IPS-15b (cell line): Measurements from ENCODE around the gene HYOU1.
"Not testable (repeated sequence)": the region's sequence is repeated elsewhere in the genome, so short reads cannot be mapped to it uniquely, and the experiment has no call there.

Experiments
- H3K27me3 ChIP-seq: one replicate; pipeline ENCODE4 v1.6.1; 2013; ENCODE audit warnings: low read length; ENCODE audit not compliant: control insufficient read depth, insufficient read depth
- H3K36me3 ChIP-seq: one replicate; pipeline ENCODE4 v1.6.1; 2013; ENCODE audit warnings: low read length; ENCODE audit not compliant: control insufficient read depth, insufficient read depth
- H3K4me1 ChIP-seq: one replicate; pipeline ENCODE4 v1.6.1; 2013; ENCODE audit warnings: mild to moderate bottlenecking, low read length; ENCODE audit not compliant: control insufficient read depth, insufficient read depth
- H3K4me3 ChIP-seq: one replicate; pipeline ENCODE4 v1.5.1; 2013; ENCODE audit warnings: low read depth, low read length
- H3K9ac ChIP-seq: one replicate; pipeline ENCODE4 v1.6.1; 2013; ENCODE audit warnings: low read depth, mild to moderate bottlenecking, low read length
- H3K9me3 ChIP-seq: one replicate; pipeline ENCODE4 v1.6.1; 2013; ENCODE audit warnings: mild to moderate bottlenecking, low read length; ENCODE audit not compliant: control insufficient read depth, insufficient read depth

HYOU1 gene

GRCh38 chr11:119057000-119057769 lies at the start of gene HYOU1:
HYOU1 (minus strand) TSS chr11:119057205; CDS start chr11:119056160, 1,045 bp downstream.
- Histone ChIP-seq H3K4me3 (peak within 1 kb of the TSS; percentile 90), H3K36me3 (peaks cover 33% of the 10 kb centered on the region), H3K27me3 (no peaks in the 10 kb centered on the region), H3K9me3 (no peaks in the 10 kb centered on the region), H3K4me1 (peaks cover 3% of the 10 kb centered on the region), H3K9ac (peak within 1 kb of the TSS; percentile 79)

GRCh38 chr11:119103793-119104192 lies 46.8 kb upstream of the HYOU1 start:
- Histone ChIP-seq H3K4me3 (no peak overlapping the region), H3K9ac (no peak overlapping the region), H3K36me3 (no peaks in the 10 kb centered on the region), H3K27me3 (peaks cover 10% of the 10 kb centered on the region), H3K4me1 (peaks cover 16% of the 10 kb centered on the region), H3K9me3 (no peaks in the 10 kb centered on the region)

GRCh38 chr11:119103161-119103664 lies 46.2 kb upstream of the HYOU1 start:
- Histone ChIP-seq H3K4me3 (peak overlapping the region; percentile 33), H3K4me1 (peaks cover 12% of the 10 kb centered on the region)
- not testable (repeated sequence) for H3K9ac ChIP-seq, H3K9me3 ChIP-seq, H3K36me3 ChIP-seq, H3K27me3 ChIP-seq

- peaks cover 10% of the 10 kb centered on the region for H3K36me3 ChIP-seq
- H3K9me3 ChIP-seq: no peaks in the 10 kb centered on the region
- H3K4me3 ChIP-seq: peak within 1 kb of the TSS; percentile 80
- no peaks in the 10 kb centered on the region for H3K27me3 ChIP-seq
- peaks cover 12% of the 10 kb centered on the region for H3K4me1 ChIP-seq
- peak within 1 kb of the TSS; percentile 92 for H3K9ac ChIP-seq
These were observed 44.9 kb upstream of the HYOU1 start, which contains the start of gene DPAGT1 for GRCh38 chr11:119101759-119102423. DPAGT1 (minus strand) TSS chr11:119101853; CDS start chr11:119101655, 198 bp downstream.

- Histone ChIP-seq H3K9me3 (no peaks in the 10 kb centered on the region), H3K9ac (peak overlapping the region; percentile 71), H3K4me1 (peaks cover 7% of the 10 kb centered on the region)
These were observed 44.2 kb upstream of the HYOU1 start for GRCh38 chr11:119100994-119101758.

GRCh38 chr11:119100246-119100970 lies 43.4 kb upstream of the HYOU1 start:
- H3K36me3 ChIP-seq: peaks cover 10% of the 10 kb centered on the region
- peak overlapping the region; percentile 16 for H3K9ac ChIP-seq
- peak overlapping the region; percentile 80 for H3K4me3 ChIP-seq
- no peaks in the 10 kb centered on the region for H3K9me3 ChIP-seq
- H3K4me1 ChIP-seq: peaks cover 6% of the 10 kb centered on the region
- no peaks in the 10 kb centered on the region for H3K27me3 ChIP-seq

More at GRCh38 chr11:119100994-119101758, 44.2 kb upstream of the HYOU1 start:
- Histone ChIP-seq H3K36me3 (peaks cover 10% of the 10 kb centered on the region), H3K27me3 (no peaks in the 10 kb centered on the region), H3K4me3 (peak overlapping the region; percentile 80)

- H3K9ac ChIP-seq: no peak overlapping the region
- H3K9me3 ChIP-seq: no peaks in the 10 kb centered on the region
- H3K27me3 ChIP-seq: no peaks in the 10 kb centered on the region
- peaks cover 6% of the 10 kb centered on the region for H3K4me1 ChIP-seq
- H3K4me3 ChIP-seq: no peak overlapping the region
- H3K36me3 ChIP-seq: peaks cover 10% of the 10 kb centered on the region
These were observed 42.7 kb upstream of the HYOU1 start for GRCh38 chr11:119099711-119100110.

- H3K9me3 ChIP-seq: no peaks in the 10 kb centered on the region
- peaks cover 7% of the 10 kb centered on the region for H3K4me1 ChIP-seq
- peak overlapping the region; percentile 99 for H3K9ac ChIP-seq
- peaks cover 20% of the 10 kb centered on the region for H3K36me3 ChIP-seq
- no peaks in the 10 kb centered on the region for H3K27me3 ChIP-seq
- peak overlapping the region; percentile 92 for H3K4me3 ChIP-seq
These were observed 38.3 kb upstream of the HYOU1 start for GRCh38 chr11:119095066-119095880.

- H3K9ac ChIP-seq: peak overlapping the region; percentile 99
- peak overlapping the region; percentile 92 for H3K4me3 ChIP-seq
- no peaks in the 10 kb centered on the region for H3K27me3 ChIP-seq
- H3K36me3 ChIP-seq: peaks cover 20% of the 10 kb centered on the region
- H3K4me1 ChIP-seq: peaks cover 7% of the 10 kb centered on the region
- H3K9me3 ChIP-seq: no peaks in the 10 kb centered on the region
These were observed 37.7 kb upstream of the HYOU1 start for GRCh38 chr11:119094816-119095065.

- Histone ChIP-seq H3K4me3 (peak overlapping the region; percentile 92), H3K36me3 (peaks cover 20% of the 10 kb centered on the region), H3K27me3 (no peaks in the 10 kb centered on the region), H3K9me3 (no peaks in the 10 kb centered on the region), H3K9ac (peak overlapping the region; percentile 99), H3K4me1 (peaks cover 7% of the 10 kb centered on the region)
These were observed 37.2 kb upstream of the HYOU1 start for GRCh38 chr11:119093942-119094815.
